ENCODE results near the gene FNIP1.
"Not testable (repeated sequence)": the region's sequence is repeated elsewhere in the genome, so short reads cannot be mapped to it uniquely, and the experiment has no call there.

The FNIP1 gene

DNA sequence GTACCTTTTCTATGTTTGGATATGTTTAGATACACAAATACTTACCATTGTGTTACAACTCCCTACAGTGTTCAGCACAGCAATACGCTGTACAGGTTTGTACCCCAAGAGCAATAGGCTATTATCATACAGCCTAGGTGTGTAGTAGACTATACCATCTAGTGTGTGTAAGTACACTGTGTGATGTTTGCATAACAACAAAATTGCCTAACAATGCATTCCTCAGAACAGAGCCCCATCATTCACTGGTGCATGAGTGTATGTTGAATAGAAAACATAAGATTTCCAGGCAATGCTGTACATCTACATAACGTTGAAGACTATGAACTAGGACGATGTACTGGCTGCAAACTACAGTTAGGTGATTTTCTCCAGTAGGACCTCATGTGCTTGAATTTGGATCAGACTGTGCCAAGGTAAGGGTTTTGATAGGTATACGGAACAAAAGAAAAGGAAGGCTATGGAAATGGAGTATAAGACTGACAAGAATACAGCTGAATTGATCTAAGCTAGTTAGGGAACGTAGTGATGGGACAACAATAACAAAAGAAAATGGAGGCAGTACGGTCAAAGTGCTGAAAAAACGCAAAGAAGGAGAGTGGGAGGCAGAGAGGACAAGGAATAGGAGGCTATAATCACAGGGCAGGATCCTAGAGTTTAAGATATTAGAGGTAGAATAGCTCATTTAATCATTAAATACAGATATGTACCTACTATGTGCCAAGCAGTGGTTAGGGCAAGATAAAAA is 46.9 kb downstream of the FNIP1 start:
- no peak for DNase-seq

GRCh38 chr5:131749138-131749537 is 47.7 kb downstream of the FNIP1 start:
- no peak for DNase-seq

GRCh38 chr5:131747180-131748105 is 49.4 kb downstream of the FNIP1 start:
- DNase-seq, result peak in 1 of 5 donors; percentile 75

DNA sequence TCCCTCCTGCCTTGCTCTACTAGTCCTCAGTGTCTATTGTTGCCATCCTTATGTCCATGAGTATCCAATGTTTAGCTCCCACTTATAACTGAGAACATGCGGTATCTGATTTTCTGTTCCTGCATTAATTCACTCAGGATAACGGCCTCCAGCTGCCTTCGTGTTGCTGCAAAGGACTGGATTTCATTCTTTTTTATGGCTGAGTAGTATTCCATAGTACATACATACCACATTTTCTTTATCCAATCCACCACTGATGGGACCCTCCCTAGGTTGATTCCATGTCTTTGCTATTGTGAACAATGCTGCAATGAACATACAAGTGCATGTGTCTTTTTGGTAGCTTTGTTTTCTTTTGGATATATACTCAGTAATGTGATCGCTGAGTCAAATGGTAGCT is 50.4 kb downstream of the FNIP1 start:
- DNase-seq, result no peak

GRCh38 chr5:131745703-131746102 is 51.1 kb downstream of the FNIP1 start:
- DNase-seq, result no peak

GRCh38 chr5:131745155-131745554 is 51.7 kb downstream of the FNIP1 start:
- DNase-seq, result no peak

GRCh38 chr5:131740477-131740876 is 56.3 kb downstream of the FNIP1 start:
- DNase-seq, result no peak

GRCh38 chr5:131735393-131735792 is 61.4 kb downstream of the FNIP1 start:
- DNase-seq, result no peak

- not testable (repeated sequence) for DNase-seq
Observed at GRCh38 chr5:131734939-131735338, 61.9 kb downstream of the FNIP1 start.

DNA sequence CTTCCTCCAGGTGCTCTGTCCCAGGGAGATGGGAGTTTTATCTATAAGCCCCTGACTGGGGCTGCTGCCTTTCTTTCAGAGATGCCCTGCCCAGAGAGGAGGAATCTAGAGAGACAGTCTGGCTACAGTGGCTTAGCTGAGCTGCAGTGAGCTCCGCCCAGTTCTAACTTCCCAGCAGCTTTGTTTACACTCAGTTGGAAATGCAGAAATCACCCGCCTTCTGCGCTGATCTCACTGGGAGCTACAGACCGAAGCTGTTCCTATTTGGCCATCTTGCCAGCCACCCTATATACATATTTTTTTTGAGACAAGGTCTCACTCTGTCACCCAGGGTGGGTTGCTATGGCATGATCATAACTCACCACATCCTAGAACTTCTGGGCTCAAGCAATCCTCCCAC is 67.5 kb downstream of the FNIP1 start:
- not testable (repeated sequence) for DNase-seq

DNA sequence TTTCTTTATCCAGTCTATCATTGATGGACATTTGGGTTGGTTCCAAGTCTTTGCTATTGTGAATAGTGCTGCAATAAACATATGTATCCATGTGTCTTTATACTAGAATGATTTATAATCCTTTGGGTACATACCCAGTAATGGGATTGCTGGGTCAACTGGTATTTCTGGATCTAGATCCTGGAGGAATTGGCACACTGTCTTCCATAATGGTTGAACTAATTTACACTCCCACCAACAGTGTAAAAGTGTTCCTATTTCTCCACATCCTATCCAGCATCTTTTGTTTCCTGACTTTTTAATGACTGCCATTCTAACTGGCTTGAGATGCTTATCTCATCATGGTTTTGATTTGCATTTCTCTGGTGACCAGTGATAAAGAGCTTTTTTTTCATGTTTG is 72.7 kb downstream of the FNIP1 start:
- DNase-seq, result not testable (repeated sequence)

GRCh38 chr5:131720714-131721113 is 76.1 kb downstream of the FNIP1 start:
- DNase-seq, result no peak

GRCh38 chr5:131719564-131719963 is 77.3 kb downstream of the FNIP1 start:
- DNase-seq, result no peak

DNA sequence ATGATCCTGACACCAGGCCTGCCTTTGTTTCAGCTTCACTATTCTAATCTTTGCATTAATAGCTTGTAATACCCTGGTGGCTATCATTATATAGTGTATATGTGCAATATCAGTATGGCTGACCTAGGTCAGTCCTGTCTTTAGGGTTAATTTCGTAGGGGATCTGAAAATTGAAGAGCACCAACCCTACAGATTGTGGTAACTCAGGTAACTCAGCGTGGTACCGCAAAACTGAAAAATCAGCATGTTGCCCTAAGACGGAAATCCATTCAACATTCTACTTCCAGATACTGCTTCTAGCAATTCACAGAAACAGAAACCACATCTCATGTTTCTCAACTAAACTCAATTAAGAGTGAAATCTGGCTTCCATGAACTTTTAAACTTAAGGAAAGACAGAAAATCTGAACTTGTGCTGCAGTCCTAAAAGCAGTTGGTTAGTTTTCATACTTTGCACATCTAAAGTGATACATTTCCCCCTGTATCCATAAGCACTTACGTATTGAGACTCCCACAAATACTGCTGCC is 78.3 kb downstream of the FNIP1 start:
- DNase-seq, result no peak

DNA sequence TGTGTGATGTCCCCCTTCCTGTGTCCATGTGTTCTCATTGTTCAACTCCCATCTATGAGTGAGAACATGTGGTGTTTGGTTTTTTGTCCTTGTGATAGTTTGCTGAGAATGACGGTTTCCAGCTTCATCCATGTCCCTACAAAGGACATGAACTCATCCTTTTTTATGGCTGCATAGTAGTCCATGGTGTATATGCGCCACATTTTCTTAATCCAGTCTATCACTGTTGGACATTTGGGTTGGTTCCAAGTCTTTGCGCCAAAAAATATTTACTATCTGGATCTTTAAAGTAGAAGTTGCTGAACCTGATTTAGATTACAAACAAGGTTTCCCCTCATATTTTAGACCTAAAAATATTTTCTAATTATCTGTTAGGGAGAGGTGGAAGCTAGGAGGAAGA is 79.7 kb downstream of the FNIP1 start:
- not testable (repeated sequence) for DNase-seq

DNA sequence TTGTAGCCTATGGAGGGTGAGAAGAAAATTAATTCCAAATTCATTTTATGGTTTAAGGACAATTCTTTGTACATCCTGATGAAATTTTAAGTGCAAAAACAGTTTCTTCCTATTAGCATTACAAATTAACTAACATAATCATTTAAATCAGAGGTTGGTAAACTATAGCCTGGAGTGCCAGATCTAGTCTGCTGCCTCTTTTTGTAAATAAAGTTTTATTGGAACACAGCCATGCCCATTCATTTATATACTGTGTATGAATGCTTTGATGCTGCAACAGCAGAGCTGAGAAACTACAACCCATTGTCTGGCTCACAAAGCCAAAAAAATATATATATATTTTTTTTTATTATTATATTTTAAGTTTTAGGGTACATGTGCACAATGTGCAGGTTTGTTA is 80.2 kb downstream of the FNIP1 start:
- no peak for DNase-seq

DNA sequence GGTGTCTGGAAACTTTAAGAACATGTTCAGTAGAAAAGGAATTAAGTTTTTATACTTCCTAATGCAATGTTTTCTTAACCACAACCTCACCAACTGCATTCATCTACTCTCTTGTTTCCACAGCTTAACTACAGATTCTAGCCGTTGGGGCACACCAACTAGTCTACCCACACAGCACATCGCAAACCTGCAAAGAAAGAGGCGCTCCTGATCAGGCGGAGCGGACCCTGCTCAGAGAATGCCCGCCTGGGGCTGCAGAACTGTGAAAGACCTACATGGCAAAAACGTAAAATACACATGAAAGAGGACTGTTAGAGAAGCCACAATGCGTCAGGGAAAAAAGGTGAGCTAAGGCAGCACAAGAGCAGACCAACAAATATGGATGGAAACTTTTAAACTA is 86.4 kb downstream of the FNIP1 start:
- no peak for DNase-seq

- no peak for DNase-seq
Observed at GRCh38 chr5:131709043-131709442, 87.8 kb downstream of the FNIP1 start.

DNA sequence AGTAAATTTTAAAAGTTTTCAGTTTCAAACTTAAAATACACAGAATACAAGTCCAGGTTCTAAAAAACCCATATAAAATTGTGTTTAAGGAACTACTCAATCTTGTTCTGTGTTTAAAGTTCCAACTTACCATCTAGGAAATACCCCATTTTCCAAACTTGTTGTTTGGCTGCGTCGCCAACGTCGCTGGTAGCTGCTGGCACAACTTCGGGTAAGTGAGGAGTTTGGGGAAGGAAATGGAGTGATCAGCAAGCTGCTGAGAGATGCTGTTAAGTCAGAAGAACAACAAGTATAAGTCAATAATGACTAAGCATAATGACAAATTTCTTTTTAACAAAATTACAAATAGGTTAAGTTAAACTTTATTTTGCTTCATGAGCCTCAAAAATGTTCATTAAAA is 90.5 kb downstream of the FNIP1 start:
- no peak for DNase-seq

DNA sequence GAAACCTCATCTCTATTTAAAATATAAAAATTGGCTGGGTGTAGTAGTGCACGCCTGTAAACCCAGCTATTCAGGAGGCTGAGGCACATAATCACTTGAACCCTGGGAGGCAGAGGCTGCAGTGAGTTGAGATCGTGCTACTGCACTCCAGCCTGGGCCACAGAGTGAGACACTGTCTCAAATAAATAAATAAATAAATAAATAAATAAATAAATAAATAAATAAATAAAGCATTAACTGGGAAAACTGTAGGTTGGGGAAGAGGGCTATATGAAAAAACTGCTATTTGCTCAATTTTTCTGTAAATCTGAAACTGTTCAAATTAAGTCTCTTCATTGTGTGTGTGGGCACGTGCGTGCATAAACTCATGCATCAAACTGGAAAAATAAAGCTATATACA is 101.9 kb downstream of the FNIP1 start:
- no peak for DNase-seq

GRCh38 chr5:131693894-131694293 is 102.9 kb downstream of the FNIP1 start:
- no peak for DNase-seq

DNA sequence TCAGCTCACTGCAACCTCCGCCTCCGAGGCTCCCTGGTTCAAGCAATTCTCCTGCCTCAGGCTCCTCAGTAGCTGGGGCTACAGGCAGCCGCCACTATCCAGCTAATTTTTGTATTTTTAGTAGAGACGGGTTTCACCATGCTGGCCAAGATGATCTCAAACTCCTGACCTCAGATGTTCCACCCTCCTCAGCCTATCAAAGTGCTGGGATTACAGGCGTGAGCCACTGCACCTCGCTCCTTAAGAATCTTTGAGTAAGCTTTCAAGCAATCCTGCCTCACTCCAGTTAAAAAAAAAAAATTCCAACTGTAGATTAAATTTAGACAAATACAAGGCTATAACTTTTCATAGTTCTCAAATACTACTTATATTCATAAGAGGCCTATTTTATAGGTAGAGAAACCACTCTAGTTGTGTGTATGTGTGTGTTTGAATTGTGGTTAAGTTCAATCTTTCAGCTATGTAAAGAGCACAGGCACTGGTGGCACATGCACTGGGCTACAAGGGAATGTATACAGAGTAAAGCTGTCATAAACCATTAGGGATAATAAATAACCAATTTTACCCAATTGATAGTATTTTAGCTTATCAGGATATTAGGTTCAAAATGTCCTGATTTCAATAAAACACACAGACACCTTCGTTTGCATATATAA is 111.2 kb downstream of the FNIP1 start:
- DNase-seq, result no peak

DNA sequence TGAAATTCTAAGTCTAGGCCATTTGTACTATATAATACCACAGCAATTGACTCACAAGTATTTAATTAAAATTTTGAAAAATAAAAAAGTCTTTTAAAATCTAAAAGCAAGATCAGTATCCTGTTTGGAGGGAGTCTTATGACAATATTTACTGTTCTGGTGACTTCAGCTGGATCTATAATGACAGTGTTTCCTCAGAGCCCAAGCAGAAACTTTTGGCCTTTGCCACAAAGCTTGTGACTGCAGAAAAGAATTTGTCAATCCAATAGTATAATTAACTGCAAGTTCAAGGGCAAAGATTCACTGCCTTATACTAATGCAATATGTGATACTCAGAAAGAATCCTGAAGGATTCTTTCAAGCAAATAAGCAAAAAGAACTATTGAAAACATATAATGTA is 112.2 kb downstream of the FNIP1 start:
- no peak for DNase-seq
